K562 (cell line): Measurements from ENCODE around the gene ZNF598. TPM values are rescaled to one million over a fixed set of nuclear protein-coding genes. Genes with fewer than 3 reads are reported as not detected.

Source experiments
- ARHGAP35 ChIP-seq: fragments of 450-650 bp; IDR thresholded peaks from 2 replicates; pipeline ENCODE4 v1.6.1; 2018; ENCODE audit not compliant: partially characterized antibody
- ARID2 ChIP-seq: fragments of 450-650 bp; IDR thresholded peaks from 2 replicates; pipeline ENCODE4 v1.6.1; 2017; ENCODE audit warnings: antibody characterized with exemption, mild to moderate bottlenecking
- ARID3A ChIP-seq: IDR thresholded peaks from 2 replicates; pipeline ENCODE4 v1.6.1; 2012; ENCODE audit warnings: low read depth, low read length, improper control_type of control experiment, borderline replicate concordance
- CREB1 ChIP-seq, 2 experiments: sonication (generic) in 1 of 2; formaldehyde crosslinking in 1 of 2; IDR thresholded peaks; 2 replicates each; pipeline versions ENCODE4 v1.6.1 to v1.8.0; 2012 to 2022; ENCODE audit warnings: inconsistent platforms in 1 of 2, mild to moderate bottlenecking in 1 of 2, missing genetic modification reagents in 1 of 2, moderate library complexity in 1 of 2
- GABPB2 ChIP-seq: fragments of 250-450 bp; sonication (Bioruptor Pico); conservative IDR thresholded peaks from 2 replicates; pipeline ENCODE4 v1.5.1; 2021; ENCODE audit warnings: mild to moderate bottlenecking
- HNRNPL ChIP-seq: fragments of 200-400 bp; formaldehyde crosslinking; IDR thresholded peaks from 2 replicates; pipeline ENCODE4 v1.6.1; 2017; ENCODE audit warnings: low read depth, mild to moderate bottlenecking, low read length
- IRF2 ChIP-seq: sonication (generic); formaldehyde crosslinking; IDR thresholded peaks from 2 replicates; pipeline ENCODE4 v1.8.1; 2022; ENCODE audit warnings: mild to moderate bottlenecking, missing genetic modification reagents
- KAT7 ChIP-seq: sonication (generic); formaldehyde crosslinking; IDR thresholded peaks from 2 replicates; pipeline ENCODE4 v1.8.0; 2022; ENCODE audit warnings: missing genetic modification reagents, mild to moderate bottlenecking, borderline replicate concordance
- MAFG ChIP-seq: fragments of 450-650 bp; conservative IDR thresholded peaks from 2 replicates; pipeline ENCODE4 v1.6.1; 2016; ENCODE audit warnings: missing genetic modification characterization, missing compliant biosample characterization
- MTA2 ChIP-seq: fragments of 450-650 bp; IDR thresholded peaks from 2 replicates; pipeline ENCODE4 v1.6.1; 2016; ENCODE audit warnings: low read depth
- NEUROD1 ChIP-seq: fragments of 150-350 bp; IDR thresholded peaks from 2 replicates; pipeline ENCODE4 v1.6.1; 2014; ENCODE audit warnings: borderline replicate concordance, low read length, low read depth; ENCODE audit not compliant: partially characterized antibody
- NFIX ChIP-seq: fragments of 250-450 bp; sonication (Bioruptor Pico); IDR thresholded peaks from 2 replicates; pipeline ENCODE4 v1.4.0; 2020; ENCODE audit warnings: low read depth, mild to moderate bottlenecking, moderate library complexity
- RFX7 ChIP-seq: fragments of 250-450 bp; sonication (Bioruptor Pico); IDR thresholded peaks from 2 replicates; pipeline ENCODE4 v1.5.1; 2021; ENCODE audit warnings: mild to moderate bottlenecking
- TCF7L2 ChIP-seq: fragments of 150-350 bp; IDR thresholded peaks from 2 replicates; pipeline ENCODE4 v1.6.1; 2016; ENCODE audit warnings: low read depth, mild to moderate bottlenecking, low read length, moderate library complexity
- TRIM28 ChIP-seq: fragments of 450-650 bp; IDR thresholded peaks from 2 replicates; pipeline ENCODE4 v1.6.1; 2017
- ZBTB17 ChIP-seq: fragments of 450-650 bp; formaldehyde crosslinking; IDR thresholded peaks from 2 replicates; pipeline ENCODE4 v1.4.0; 2020; ENCODE audit warnings: mild to moderate bottlenecking
- ZFX ChIP-seq: sonication (generic); formaldehyde crosslinking; IDR thresholded peaks from 2 replicates; pipeline ENCODE4 v1.8.0; 2022; ENCODE audit warnings: mild to moderate bottlenecking, missing genetic modification reagents, moderate library complexity
- ZKSCAN8 ChIP-seq: fragments of 200-800 bp; sonication (Bioruptor generic); IDR thresholded peaks from 2 replicates; pipeline ENCODE4 v1.6.1; 2016; ENCODE audit warnings: missing genetic modification characterization, missing compliant biosample characterization
- ZNF239 ChIP-seq: fragments of 250-450 bp; sonication (Bioruptor Pico); IDR thresholded peaks from 2 replicates; pipeline ENCODE4 v1.4.0; 2020; ENCODE audit warnings: mild to moderate bottlenecking
- ZNF408 ChIP-seq: fragments of 250-450 bp; sonication (Bioruptor Pico); IDR thresholded peaks from 2 replicates; pipeline ENCODE4 v1.4.0; 2020; ENCODE audit warnings: low read depth, mild to moderate bottlenecking, moderate library complexity
- ZNF445 ChIP-seq: fragments of 250-450 bp; sonication (Bioruptor Pico); IDR thresholded peaks from 2 replicates; pipeline ENCODE4 v1.4.0; 2020; ENCODE audit warnings: low read depth, mild to moderate bottlenecking, moderate library complexity
- ZNF695 ChIP-seq: fragments of 450-650 bp; formaldehyde crosslinking; IDR thresholded peaks from 2 replicates; pipeline ENCODE4 v1.4.0; 2020; ENCODE audit warnings: mild to moderate bottlenecking, moderate library complexity
- ZNF696 ChIP-seq: fragments of 250-450 bp; sonication (Bioruptor Pico); conservative IDR thresholded peaks from 2 replicates; pipeline ENCODE4 v1.4.0; 2020; ENCODE audit warnings: mild to moderate bottlenecking, moderate library complexity
- polyA plus RNA-seq, 8 experiments: library from polyadenylated mRNA; depleted of rRNA in 4 of 8; stranded (reverse) in 5 of 8; unstranded in 3 of 8; fragments of >200 nt; fragmentation: Nextera tagmentation in 2 of 8; fragmentation: Illumina TruSeq in 1 of 8; extraction: Ambion mirVana in 2 of 8; extraction: Trizol in 1 of 8; gene quantifications; 2 replicates each; pipeline versions ENCODE4 v1.2.1 to v1.2.3, GENCODE V29; 2011 to 2014; ENCODE audit warnings: inconsistent platforms in 1 of 8, missing spikeins in 1 of 8
- total RNA-seq, 7 experiments: library from RNA; depleted of rRNA in 6 of 7; stranded (reverse); fragments of >200 nt in 6 of 7; fragmentation: Illumina TruSeq in 2 of 7; extraction: Trizol in 2 of 7; gene quantifications; 2 replicates each; pipeline versions ENCODE4 v1.2.1 to v1.2.3, GENCODE V29; 2011 to 2021; ENCODE audit warnings: low replicate concordance in 1 of 7
- TF ChIP-seq, protein P1 (sequence below), 3 experiments: fragments of 200-800 bp in 1 of 3; sonication (Bioruptor generic) in 1 of 3; sonication (generic) in 1 of 3; formaldehyde crosslinking in 1 of 3; IDR thresholded peaks; 2 replicates each; pipeline versions ENCODE4 v1.6.1 to v1.8.0; 2016 to 2022; ENCODE audit warnings: mild to moderate bottlenecking in 2 of 3, missing compliant biosample characterization in 2 of 3, missing genetic modification characterization in 2 of 3, missing genetic modification reagents in 1 of 3
- TF ChIP-seq, protein P2 (sequence below): fragments of 450-650 bp; IDR thresholded peaks from 2 replicates; pipeline ENCODE4 v1.6.1; 2017; ENCODE audit warnings: antibody characterized with exemption

The ZNF598 gene
- total and polyA plus RNA-seq, 9 of the 15 experiments (the other 6 are each of a cell fraction or from before 2014, with no cell fraction given), result 0.11 to 115 (median 29.6) TPM

DNA sequence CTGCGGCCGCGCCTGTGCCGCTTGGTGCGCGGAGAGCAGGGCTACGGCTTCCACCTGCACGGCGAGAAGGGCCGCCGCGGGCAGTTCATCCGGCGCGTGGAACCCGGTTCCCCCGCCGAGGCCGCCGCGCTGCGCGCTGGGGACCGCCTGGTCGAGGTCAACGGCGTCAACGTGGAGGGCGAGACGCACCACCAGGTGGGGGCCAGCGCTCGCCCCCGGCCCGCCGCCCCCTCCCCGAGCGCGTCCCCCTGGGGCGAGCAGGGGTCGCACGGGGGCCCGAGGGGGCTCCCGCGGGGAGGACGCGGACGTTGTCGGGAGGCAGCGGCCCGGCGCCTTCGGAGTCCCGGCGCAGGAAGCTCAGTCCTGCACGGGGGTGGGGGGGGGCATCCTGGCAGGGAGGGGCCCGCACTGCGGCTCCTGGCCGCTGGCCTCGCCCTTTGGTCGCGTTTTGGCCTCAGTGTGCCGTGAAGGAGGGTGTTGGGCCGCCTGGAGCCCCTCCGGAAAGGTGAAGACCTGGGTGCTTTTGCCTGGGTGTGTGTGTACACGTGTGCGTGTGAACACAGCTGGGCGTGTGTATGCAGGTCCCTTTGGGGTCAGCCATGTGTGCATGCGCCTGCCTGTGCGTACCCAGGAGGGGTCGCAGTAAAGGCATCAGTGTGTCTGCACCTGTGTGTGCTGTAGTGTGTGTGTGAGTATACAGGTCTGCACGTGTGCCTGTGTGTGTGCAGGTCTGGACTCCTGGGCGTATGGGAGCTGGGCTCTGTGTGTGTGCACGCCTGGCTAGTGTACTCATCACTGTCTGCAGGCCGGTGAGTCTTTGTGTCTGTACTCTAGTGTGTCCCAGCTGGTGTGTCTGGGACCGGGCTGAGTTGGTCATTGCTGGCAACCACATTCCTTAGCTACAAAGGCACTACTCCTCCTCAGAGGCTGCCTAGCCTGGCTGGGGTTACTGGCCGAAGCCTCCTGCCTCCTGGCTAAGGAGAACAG is 17.7 kb upstream of the ZNF598 start (continued):
- TF ChIP-seq MTA2 (no peak), ZNF408 (CRISPR knock-in tag) (no peak), ZFX (CRISPR knock-in tag) (peak; percentile 33), ZNF239 (CRISPR knock-in tag) (no peak), TCF7L2 (no peak), GABPB2 (no peak), ZNF696 (CRISPR knock-in tag) (no peak), ZKSCAN8 (no peak), ARHGAP35 (no peak), ZBTB17 (CRISPR knock-in tag) (no peak), HNRNPL (no peak), NFIX (CRISPR knock-in tag) (no peak), RFX7 (CRISPR knock-in tag) (no peak), MAFG (tag) (no peak), NEUROD1 (no peak), KAT7 (CRISPR knock-in tag) (no peak), CREB1 (IDR thresholded peaks at IDR 0.05) (no peak), CREB1 (CRISPR knock-in tag; IDR thresholded peaks at IDR 0.05) (no peak), ARID3A (no peak), IRF2 (no peak), ARID2 (peak; percentile 95), ZNF445 (no peak), ZNF695 (no peak), TRIM28 (no peak)
- TF ChIP-seq, protein P1, sequence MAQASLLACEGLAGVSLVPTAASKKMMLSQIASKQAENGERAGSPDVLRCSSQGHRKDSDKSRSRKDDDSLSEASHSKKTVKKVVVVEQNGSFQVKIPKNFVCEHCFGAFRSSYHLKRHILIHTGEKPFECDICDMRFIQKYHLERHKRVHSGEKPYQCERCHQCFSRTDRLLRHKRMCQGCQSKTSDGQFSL (CRISPR knock-in tag; IDR thresholded peaks at IDR 0.05), result peak; percentile 95
- TF ChIP-seq, protein P1 (tag; IDR thresholded peaks at IDR 0.05), result peak in 1 of 2 experiments; percentile 90; a peak in 2 of 4 replicates
- TF ChIP-seq, protein P2, sequence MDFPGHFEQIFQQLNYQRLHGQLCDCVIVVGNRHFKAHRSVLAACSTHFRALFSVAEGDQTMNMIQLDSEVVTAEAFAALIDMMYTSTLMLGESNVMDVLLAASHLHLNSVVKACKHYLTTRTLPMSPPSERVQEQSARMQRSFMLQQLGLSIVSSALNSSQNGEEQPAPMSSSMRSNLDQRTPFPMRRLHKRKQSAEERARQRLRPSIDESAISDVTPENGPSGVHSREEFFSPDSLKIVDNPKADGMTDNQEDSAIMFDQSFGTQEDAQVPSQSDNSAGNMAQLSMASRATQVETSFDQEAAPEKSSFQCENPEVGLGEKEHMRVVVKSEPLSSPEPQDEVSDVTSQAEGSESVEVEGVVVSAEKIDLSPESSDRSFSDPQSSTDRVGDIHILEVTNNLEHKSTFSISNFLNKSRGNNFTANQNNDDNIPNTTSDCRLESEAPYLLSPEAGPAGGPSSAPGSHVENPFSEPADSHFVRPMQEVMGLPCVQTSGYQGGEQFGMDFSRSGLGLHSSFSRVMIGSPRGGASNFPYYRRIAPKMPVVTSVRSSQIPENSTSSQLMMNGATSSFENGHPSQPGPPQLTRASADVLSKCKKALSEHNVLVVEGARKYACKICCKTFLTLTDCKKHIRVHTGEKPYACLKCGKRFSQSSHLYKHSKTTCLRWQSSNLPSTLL, result no peak
